ENCODE results near the gene HOXC10.

- TF ChIP-seq CTCF (IDR thresholded peaks at IDR 0.05; ENCODE audit: insufficient read depth, low read length) (no peak), POLR2AphosphoS5 (IDR thresholded peaks at IDR 0.05; ENCODE audit: low read depth) (no peak), GABPA (IDR thresholded peaks at IDR 0.05; ENCODE audit: low read depth) (no peak)
Observed at GRCh38 chr12:54038284-54038870, 53.4 kb downstream of the HOXC10 start.
